GM12878 (cell line): Measurements from ENCODE around the gene USP50.

Source experiments
- CBX3 ChIP-seq: fragments of 200-600 bp; sonication (generic); IDR thresholded peaks from 2 replicates; pipeline ENCODE4 v1.6.1; 2016; ENCODE audit warnings: low read depth, borderline replicate concordance
- CTCF ChIP-seq, 3 experiments: IDR thresholded peaks in 2 of 3; conservative IDR thresholded peaks in 1 of 3; 2 replicates each; pipeline ENCODE4 v1.5.1; 2011; ENCODE audit warnings: low read depth in 3 of 3, low read length in 3 of 3, mild to moderate bottlenecking in 3 of 3, control low read depth in 2 of 3, moderate library complexity in 2 of 3, inconsistent platforms in 1 of 3, mixed read lengths in 1 of 3; ENCODE audit not compliant: control insufficient read depth in 2 of 3, insufficient read depth in 1 of 3; ENCODE audit errors: extremely low read depth in 1 of 3
- EZH2 ChIP-seq: IDR thresholded peaks from 2 replicates; pipeline ENCODE4 v1.6.1; 2012; ENCODE audit warnings: low read depth, mild to moderate bottlenecking, control low read depth, inconsistent platforms, low read length, borderline replicate concordance; ENCODE audit not compliant: control insufficient read depth
- MXI1 ChIP-seq: fragments of 150-350 bp; IDR thresholded peaks from 2 replicates; pipeline ENCODE4 v1.6.1; 2011; ENCODE audit warnings: low read depth, mild to moderate bottlenecking, inconsistent platforms, low read length, improper control_type of control experiment
- MYB ChIP-seq: fragments of 150-350 bp; IDR thresholded peaks from 2 replicates; pipeline ENCODE4 v1.6.1; 2014; ENCODE audit warnings: mild to moderate bottlenecking, low read depth, low read length, borderline replicate concordance
- PAX8 ChIP-seq: fragments of 450-650 bp; IDR thresholded peaks from 2 replicates; pipeline ENCODE4 v1.6.1; 2017; ENCODE audit warnings: mild to moderate bottlenecking, moderate library complexity
- POLR2A ChIP-seq: IDR thresholded peaks from 2 replicates; pipeline ENCODE4 v1.6.1; 2011; ENCODE audit warnings: low read depth, mild to moderate bottlenecking, low read length
- POLR2AphosphoS5 ChIP-seq: IDR thresholded peaks from 2 replicates; pipeline ENCODE4 v1.6.1; 2011; ENCODE audit warnings: mild to moderate bottlenecking, low read length, inconsistent platforms
- REST ChIP-seq: IDR thresholded peaks from 2 replicates; pipeline ENCODE4 v1.6.1; 2012; ENCODE audit warnings: mild to moderate bottlenecking, low read depth, low read length
- ZBTB33 ChIP-seq: fragments of 450-650 bp; IDR thresholded peaks from 2 replicates; pipeline ENCODE4 v1.6.1; 2017; ENCODE audit warnings: mild to moderate bottlenecking
- ZZZ3 ChIP-seq: IDR thresholded peaks from 2 replicates; pipeline ENCODE4 v1.6.1; 2011; ENCODE audit warnings: low read depth; ENCODE audit not compliant: control insufficient read depth, insufficient read length

- no peak for TF ChIP-seq POLR2AphosphoS5
- TF ChIP-seq MXI1: no peak
- no peak for TF ChIP-seq CTCF (IDR thresholded peaks at IDR 0.05 in 2 of 3, conservative IDR thresholded peaks at IDR 0.05 in 1 of 3; ENCODE audit: control insufficient read depth in 2 of 3, extremely low read depth in 1 of 3, insufficient read depth in 1 of 3, low read depth in 3 of 3, low read length in 3 of 3)
- no peak for TF ChIP-seq MYB
- TF ChIP-seq PAX8: no peak
- TF ChIP-seq ZBTB33: no peak
- no peak for TF ChIP-seq ZZZ3
- TF ChIP-seq EZH2: no peak
- no peak for TF ChIP-seq POLR2A
- TF ChIP-seq CBX3: no peak
- TF ChIP-seq REST: no peak
Measured at GRCh38 chr15:50476143-50476542, 70.3 kb downstream of the USP50 start.
